GM19468 (cell line): Measurements from ENCODE around the gene LTA4H.

ENCODE experiments used
- ATAC-seq: cut with Tn5 transposase; IDR thresholded peaks from one replicate; pipeline ENCODE4 v1.9.1; 2021; ENCODE audit warnings: mild to moderate bottlenecking, moderate library complexity, moderate number of reproducible peaks; ENCODE audit not compliant: unreplicated experiment; ENCODE audit errors: extremely low read depth

The LTA4H gene

DNA sequence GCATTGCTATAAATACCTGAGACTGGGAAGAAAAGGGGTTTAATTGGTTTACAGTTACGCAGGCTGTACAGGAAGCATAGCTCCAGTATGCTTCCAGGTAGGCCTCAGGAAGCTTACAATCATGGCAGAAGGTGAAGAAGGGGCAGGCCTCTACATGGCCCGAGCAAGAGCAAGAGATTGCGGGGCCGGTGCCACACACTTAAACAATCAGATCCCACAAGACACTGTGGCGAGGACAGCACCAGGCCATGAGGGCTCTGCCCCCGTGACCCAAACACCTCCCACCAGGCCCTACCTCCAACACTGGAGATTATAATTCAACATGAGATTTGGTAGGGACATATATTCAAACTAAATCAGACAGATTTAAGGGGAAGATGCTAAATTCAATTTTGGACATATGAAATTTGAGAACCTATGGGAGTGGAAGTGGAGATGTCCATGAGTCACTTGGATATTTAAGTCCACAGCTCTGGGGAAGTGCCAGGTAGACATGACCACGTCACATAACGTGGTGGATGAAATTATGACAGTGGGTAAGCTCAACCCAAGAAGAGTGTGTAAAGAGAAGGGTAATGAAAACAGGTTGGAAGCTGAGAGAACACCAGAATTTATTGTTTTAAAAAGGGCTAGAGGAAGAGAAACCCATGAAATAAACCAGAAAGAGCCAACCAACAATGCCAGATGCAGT lies 1.5 kb upstream of the LTA4H start:
- no peak for ATAC-seq

DNA sequence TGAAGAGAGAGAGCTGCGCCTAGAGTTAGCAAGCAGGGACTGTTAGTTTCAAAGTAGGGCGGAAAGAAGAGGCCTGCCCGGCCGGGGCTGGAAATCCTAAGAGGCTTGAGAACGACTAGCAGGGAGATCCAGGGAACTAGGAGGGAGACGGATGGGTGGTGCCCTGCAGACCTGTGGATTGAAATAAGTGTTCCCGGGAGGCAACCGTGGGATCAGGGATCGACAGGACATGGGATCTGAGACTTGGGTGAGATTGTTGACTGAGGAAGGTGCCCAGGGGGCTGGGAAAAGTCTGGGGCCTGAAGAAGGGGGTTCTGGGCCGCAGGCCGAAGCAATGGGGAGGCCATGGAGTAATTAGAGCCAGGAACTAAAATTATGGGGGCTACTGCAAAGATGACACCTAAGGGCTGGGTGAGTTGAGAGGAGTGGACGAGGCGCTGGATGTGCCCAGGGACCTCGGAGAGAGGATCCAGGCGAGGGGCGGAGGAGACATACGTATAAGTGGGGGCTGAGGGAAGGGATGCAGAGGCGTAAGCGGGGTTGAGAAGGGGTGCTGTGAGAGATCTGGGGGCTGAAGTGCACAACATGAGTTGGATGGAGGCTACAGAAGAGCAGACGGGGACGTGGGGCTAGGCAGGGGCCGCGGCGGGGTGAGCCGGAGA lies 635 bp downstream of the LTA4H start:
- no peak for ATAC-seq

DNA sequence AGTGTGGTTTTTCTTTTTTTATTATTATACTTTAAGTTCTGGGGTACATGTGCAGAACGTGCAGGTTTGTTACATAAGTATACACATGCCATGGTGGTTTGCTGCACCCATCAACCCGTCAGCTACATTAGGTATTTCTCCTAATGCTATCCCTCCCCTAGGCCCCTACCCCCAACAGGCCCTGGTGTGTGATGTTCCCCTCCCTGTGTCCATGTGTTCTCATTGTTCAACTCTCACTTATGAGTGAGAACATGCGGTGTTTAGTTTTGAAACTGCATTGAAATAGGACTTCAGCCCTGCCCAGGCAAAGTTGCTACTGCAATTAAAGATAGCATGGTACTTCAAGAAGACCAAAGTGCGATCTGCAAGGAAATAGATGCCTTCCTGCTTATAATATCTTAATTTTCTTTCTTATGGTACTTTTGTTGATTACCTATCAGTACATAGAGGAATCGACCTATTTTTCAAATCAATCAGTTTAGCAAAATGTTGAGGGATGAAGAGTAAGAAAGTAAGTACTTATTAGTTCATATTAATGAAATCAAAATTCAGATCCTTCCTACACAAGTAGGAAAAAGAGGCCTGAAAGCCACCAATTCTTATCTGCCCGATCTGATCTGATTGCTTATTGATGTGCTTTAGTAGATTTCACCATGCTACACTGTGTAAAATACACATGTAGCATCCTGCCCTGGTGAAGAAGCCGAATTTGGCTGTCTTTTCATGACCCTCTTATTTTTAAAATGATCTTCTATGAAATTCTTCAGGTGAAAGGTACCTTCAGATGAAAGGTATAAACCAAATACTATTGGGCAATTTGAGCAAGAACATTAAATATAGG lies 1.6 kb downstream of the LTA4H start:
- no peak for ATAC-seq

DNA sequence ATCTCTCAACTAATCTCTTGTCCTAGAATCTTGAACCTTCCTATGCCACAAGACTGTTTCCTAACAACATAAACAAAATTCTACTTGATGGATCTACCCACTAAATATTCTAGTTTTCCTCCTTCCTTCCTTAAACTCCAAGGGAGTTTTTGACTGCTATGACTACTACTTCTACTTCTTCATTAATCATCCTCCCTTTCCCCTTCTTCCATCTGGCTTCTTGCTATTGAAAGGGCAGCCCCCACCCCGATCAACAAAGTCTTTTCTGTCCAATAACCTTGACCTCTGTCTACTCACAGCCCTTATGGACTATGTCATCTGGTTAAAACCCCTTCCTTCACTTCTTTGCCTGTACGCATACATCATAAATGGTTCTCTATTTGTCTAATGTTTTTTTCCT lies 5.6 kb downstream of the LTA4H start:
- ATAC-seq = no peak

DNA sequence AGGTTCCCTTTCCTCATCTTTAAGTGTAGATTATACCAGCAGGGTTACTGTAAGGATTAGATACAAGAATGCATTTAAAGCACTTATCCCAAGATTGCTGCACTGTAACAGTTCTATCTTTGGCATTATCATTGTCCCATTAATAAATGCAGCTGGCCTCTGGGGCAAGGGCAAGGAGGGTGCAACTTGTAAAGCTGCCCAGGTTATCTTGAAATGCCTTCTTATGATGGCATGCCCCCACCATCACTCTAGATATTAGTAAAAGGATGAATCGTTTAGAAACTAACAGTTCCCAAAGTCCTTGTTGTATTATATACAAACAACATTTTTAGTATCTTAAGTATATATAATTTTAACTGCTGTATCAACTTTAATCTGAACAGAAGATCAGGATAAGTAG lies 6.8 kb downstream of the LTA4H start:
- no peak for ATAC-seq

DNA sequence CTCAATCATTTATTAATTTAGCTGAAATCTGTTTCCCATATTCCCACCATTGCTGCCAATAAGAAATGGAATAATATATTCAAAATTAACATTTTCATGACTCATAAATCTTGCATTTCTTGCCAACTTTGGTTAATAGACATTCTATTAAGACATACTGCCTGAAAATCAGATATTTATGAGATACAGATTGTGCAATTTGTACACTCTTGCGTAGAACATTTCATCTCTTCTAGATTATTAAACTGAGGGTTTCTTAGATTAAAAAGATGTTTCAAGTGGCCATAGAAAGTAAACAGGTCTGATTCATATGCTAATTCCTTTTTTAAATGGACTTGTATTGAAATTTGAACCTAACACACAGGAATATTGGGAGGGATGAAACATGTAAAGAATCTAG lies 9.1 kb downstream of the LTA4H start:
- no peak for ATAC-seq

DNA sequence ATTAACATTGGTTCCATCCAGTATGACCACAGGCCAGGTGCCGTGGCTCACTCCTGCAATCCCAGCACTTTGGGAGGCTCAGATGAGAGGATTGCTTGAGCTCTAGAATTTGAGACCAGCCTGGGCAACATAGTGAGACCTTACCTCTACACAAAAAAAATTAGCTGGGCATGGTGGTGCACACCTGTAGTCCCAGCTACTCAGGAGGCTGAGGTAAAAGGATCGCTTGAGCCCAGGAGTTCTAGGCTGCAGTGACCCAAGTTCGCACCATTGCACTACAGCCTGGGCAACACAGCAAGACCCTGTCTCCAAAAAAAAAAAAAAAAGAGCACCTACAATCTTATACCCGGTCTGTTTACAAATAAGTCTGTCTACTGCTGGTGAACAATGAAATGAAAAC lies 9.9 kb downstream of the LTA4H start:
- ATAC-seq = no peak

DNA sequence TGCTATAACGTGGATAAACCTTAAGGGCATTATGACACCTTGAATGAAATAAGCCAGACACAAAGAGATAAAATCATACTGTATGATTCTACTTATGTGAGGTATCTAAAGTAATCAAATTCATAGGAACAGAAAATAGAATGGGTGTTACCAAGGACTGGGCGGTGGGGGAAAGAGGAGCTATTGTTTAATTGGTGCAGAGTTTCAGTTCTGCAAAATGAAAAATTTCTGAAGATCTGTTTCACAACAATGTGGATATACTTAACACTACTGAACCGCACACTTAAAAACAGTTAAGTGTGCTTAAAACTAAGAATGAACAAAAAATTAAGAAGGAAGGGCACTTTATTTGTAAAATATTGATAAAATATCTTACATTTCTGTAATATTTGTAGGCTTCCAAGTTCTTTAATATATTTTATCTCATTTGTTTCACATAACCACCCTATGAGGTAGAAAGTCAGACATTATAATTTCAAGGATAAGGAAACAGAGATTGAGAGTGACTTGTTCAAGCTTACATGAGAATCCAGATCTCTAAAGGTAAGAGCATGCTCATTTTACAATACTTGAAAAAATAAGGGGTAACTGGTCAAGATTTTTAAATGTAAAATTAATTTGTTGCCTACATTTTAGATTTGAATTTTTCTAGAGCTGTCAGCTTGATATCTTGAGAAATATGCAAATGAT lies 14.9 kb downstream of the LTA4H start:
- peak; percentile 66 for ATAC-seq

DNA sequence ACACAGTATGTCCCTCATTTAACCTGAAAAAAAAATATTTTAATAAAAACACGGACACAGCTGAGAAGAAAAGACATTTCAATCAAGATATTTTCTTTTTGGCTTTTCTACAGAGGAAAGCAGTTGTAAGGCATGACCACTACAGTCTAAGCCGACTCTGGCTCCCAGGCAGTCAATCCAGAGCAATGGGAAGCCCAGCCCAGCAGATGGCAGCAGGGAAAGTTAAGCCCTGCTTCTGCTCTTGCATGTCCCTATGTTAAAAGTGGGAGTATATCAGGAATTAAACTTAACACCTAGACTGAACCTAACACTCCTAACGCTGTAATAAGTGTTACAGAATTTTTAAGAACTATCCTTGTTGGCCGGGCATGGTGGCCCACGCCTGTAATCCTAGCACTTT lies 19.7 kb downstream of the LTA4H start:
- ATAC-seq = no peak

DNA sequence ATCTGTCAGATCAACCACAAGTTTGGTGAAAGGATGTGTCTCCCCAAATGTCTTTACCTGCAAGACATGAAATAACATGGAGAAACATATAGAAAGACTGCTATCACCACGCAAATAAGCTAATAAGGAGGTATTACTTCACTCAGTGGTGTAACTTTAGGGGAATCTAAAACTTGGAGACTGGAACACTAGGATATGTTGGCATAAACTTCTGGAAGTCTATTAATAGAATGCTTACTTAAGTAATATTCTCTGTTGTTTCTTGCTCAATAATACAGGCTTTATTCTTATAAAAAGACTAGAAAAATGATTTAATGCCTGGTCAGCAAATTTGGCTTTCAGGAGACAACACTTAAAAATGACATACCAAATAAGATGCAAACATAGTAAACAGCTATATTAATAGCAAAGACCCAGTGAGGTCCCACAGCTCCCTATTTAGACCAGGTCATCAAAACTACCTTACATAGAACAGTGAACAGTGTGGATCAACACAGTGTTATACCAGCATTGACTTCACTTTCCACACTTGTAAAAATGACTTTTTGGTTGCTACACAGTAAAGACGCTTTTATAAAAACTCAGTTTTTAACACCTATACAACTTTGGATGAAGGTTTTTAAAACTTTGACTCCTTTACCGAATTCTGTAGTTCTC lies 20.3 kb downstream of the LTA4H start:
- ATAC-seq = no peak

DNA sequence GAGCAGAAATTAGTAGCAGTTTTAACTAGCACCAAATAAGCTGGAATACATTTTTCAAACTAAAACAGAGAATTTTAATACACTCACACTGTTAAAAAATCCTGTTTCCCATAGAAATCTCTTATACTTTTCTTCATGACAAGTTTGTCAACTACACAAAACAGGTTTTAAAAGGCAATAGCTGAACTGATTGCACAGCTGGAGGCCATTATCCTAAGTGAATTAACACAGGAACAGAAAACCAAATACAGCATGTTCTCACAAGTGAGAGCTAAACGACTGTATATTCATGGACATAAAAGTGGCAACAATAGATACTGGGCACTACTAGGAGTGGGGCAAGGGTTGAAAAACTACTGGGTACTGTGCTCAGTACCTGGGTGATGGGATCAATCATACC lies 27.7 kb downstream of the LTA4H start:
- ATAC-seq = no peak

DNA sequence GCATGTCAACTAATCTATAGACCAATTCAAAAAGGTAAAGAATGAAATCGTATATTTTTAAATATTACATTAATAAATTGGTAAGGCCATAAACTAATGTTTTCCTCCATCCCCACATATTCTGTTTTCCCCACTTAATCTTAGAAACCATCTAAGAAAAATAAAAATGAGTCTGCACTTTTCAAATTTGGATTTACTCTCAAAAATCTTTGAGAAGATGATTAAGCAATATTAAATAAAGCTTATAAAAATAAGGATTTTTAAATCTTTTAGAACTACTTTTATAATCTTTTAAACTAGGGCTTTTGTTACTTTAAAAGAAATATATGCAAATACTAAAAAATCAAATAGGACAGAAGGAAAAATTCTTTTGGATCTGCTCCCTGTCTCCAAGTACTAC lies 28.7 kb downstream of the LTA4H start:
- no peak for ATAC-seq

DNA sequence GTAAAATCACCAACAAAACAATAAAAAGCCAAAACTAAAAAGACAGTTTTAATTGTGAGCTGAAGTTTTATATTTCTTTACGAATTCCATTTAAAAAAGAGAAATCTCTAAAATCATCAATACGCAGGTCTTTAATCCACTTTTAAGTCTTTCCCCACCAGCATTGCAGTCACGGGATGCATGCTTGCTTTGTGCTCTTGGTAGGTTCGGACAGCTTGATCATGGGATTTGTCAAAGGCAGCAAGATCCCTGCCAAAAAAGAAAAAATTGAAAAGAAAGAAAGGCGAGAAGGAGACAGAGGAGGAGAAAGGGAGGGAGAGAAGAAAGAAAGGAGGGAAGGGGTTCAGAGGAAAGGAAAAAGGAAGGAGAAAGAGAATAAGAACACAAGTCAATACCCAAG lies 34.5 kb downstream of the LTA4H start:
- no peak for ATAC-seq

DNA sequence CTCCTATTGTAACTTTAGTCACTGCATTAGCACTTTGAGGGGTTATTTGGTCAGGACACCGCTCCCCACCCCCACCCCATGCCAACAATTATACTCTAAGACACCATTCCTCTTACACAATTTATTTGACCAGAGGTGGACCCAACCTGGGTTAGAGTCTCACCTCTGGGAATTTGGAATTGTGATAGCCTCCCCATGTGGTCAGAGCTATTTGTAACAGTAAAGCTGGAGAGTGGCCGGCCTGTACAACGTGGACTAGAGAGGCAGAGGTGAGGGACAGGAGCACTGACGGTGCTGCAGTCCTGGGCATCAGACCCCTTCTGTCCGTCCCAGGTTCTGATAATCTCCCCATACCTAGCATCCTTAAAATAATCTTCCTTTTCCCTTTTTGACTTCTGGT lies 35.9 kb downstream of the LTA4H start:
- ATAC-seq = no peak

DNA sequence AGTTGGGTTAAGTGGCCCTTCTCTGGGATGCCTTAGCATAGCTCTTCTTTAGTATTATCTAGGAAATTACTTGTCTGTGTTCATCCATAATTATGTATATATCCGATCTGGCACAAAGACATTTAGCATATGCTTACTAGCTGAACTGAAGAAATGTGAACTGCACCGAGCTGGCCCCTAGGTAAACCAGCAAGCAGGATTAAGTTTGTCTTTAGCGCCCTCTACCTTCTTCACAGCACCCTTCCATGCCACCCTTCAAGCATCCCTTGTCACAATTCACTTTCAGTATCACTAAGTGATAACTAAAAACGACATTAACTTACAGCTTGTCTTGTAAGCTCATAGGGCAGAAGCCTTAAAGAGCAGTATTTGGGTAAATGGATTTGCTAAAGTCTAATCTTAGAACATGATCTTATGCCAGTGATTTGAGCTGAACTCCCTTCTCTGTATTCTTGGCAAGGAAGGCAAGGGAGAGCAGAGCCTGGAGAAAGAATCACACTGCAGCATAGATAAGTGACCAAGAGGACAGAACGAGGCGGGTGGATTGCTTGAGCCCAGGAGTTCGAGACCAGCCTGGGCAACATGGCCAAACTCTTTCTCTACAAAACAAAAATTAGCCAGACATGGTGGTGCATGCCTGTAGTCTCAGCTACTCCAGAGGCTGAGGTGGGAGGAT lies 36.6 kb downstream of the LTA4H start:
- ATAC-seq = peak; percentile 90

DNA sequence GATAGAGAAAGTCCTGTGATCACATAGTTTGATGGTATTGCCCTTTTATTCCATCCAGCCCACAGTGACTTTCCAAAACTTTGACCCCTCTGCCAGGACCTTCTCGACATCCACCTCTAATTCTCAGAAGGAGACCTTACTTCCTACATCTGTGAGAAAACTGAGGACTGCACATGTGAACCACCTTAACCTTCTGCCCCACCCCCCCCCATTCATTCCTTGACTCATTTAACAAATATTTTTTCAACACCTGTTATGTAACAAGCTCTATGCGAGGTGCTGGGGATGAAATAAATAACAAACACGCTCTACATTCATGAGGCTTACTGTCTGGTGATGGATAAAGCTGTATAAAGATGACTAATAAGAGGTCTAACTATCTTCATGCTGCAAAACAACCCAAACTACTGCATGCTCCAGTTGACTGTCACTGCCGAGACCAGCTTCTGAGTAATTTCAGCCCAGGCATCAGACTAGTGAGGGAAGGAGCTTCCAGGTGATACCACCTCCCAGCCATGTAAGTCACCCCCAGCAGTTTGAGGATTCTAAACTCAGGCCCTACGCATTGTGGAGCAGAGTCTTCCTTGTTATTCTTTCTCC lies 37.4 kb downstream of the LTA4H start:
- ATAC-seq = no peak

DNA sequence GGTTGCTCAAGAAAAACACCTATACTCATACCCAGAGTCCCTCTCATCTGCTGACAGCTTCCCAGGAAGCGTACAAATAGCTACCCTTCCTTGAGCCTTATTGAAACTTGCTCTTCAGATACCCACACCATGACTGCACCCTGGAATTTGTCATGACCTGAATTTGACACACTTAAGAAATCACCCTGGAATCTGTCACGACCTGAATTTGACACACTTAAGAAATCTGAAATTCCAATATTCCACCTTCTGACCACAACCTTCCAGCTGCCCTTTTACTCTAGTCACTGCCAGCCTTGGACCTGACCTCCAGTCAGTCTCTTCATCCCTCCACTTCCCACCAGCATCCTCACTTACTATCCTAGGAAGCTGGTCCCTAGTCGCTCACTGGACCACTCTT lies 38.1 kb downstream of the LTA4H start:
- ATAC-seq = no peak

DNA sequence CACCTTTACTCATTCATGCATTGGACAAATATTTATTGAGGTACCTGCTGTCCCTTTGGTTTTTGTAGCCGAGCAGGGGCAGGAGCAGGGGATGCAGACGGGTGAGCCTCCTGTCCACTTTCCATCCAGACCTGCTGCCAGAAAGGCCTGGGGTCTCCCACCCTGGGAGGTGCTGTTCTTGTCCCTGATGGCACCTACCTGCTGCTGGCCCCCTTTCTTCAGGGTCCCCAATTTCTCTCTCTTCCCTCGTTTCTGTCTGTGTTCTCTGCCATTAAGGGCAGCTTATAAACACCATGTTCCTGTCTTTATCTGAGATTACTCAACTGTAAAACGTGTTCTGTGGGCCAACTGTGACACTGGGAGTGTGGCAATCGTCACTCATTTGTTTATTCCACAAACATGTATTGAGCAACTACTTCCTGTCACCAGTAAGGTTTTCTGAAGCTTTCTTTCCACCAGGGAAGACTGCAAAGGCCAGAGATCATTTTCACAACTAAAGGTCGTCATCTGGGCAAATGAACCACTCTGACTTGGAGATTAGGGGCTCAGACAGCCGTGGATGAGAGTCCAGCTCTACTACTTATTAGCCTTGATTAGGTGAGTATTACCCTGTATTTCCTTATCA lies 39.2 kb downstream of the LTA4H start, which contains the start of gene HAL:
Gene HAL (minus strand): TSS at position 311 of the 625 bp plus-strand sequence. CDS start 434 bp downstream, outside the sequence.
- ATAC-seq = no peak
